CD4-positive, alpha-beta T cell (primary cell): Measurements from ENCODE around the gene SLC27A2. TPM values are rescaled to one million over a fixed set of nuclear protein-coding genes. Genes with fewer than 3 reads are reported as not detected.

ENCODE experiments used
- ATAC-seq: fragments of 200-7000 bp; cut with Tn5 transposase; one replicate; pipeline ENCODE4 v1.10.0; 2022; ENCODE audit warnings: mild to moderate bottlenecking; ENCODE audit not compliant: poor library complexity
- CTCF ChIA-PET: fragments of 350-600 bp; sonication (Branson Sonifier 250); formaldehyde crosslinking; loops from one replicate; lab custom pipeline; 2021; ENCODE audit warnings: antibody characterized with exemption, inconsistent platforms; lab: Charles Lee
- POLR2A ChIA-PET: fragments of 350-600 bp; sonication (Branson Sonifier 250); formaldehyde crosslinking; loops from one replicate; lab custom pipeline; 2021; ENCODE audit warnings: antibody characterized with exemption, inconsistent platforms; lab: Charles Lee
- DNase-seq, 14 experiments: peaks; one replicate each; pipeline ENCODE4 v3.0.0-alpha.2; 2013 to 2020; ENCODE audit warnings: mixed read lengths in 2 of 14
- H3K27ac ChIP-seq, 2 donors: one replicate each; pipeline versions ENCODE4 v1.5.1 to v1.7.0; 2013; ENCODE audit warnings: low read length in 2 of 2, low read depth in 1 of 2, mild to moderate bottlenecking in 1 of 2
- H3K27me3 ChIP-seq, 2 experiments: 1 replicate in 1 of 2; 2 replicates in 1 of 2; pipeline versions ENCODE4 v1.6.1 to v1.7.0; 2013; ENCODE audit warnings: low read length in 2 of 2, control low read depth in 1 of 2, mild to moderate bottlenecking in 1 of 2, moderate library complexity in 1 of 2; ENCODE audit not compliant: insufficient read depth in 2 of 2, control insufficient read depth in 1 of 2
- H3K36me3 ChIP-seq: one replicate; pipeline ENCODE4 v1.6.1; 2013; ENCODE audit warnings: low read length, control low read depth; ENCODE audit not compliant: insufficient read depth
- H3K4me1 ChIP-seq: one replicate; pipeline ENCODE4 v1.6.1; 2013; ENCODE audit warnings: low read length, control low read depth; ENCODE audit not compliant: insufficient read depth
- H3K4me3 ChIP-seq: one replicate; pipeline ENCODE4 v1.5.1; 2013; ENCODE audit warnings: mild to moderate bottlenecking, low read length, moderate library complexity
- H3K9me3 ChIP-seq, 2 experiments: 1 replicate in 1 of 2; 2 replicates in 1 of 2; pipeline versions ENCODE4 v1.6.1 to v1.7.0; 2013; ENCODE audit warnings: low read length in 2 of 2, mild to moderate bottlenecking in 2 of 2, control low read depth in 1 of 2, moderate library complexity in 1 of 2; ENCODE audit not compliant: control insufficient read depth in 1 of 2, insufficient read depth in 1 of 2
- H3K27ac Mint-ChIP-seq: one replicate; pipeline ENCODE4 v1.8.0; 2020; ENCODE audit warnings: mixed read lengths
- H3K27me3 Mint-ChIP-seq: one replicate; pipeline ENCODE4 v1.8.0; 2021; ENCODE audit warnings: mixed read lengths
- H3K36me3 Mint-ChIP-seq: one replicate; pipeline ENCODE4 v1.8.0; 2021; ENCODE audit warnings: low read depth, mixed read lengths
- H3K4me1 Mint-ChIP-seq: one replicate; pipeline ENCODE4 v1.8.0; 2021; ENCODE audit warnings: low read depth, mixed read lengths
- H3K4me3 Mint-ChIP-seq: one replicate; pipeline ENCODE4 v1.8.0; 2020; ENCODE audit warnings: mild to moderate bottlenecking, mixed read lengths
- H3K9me3 Mint-ChIP-seq: one replicate; pipeline ENCODE4 v1.8.0; 2020; ENCODE audit warnings: mixed read lengths
- intact Hi-C, 2 experiments: fragments of 100-400 bp; cut with DNase I in 1 of 2; cut with micrococcal nuclease in 1 of 2; formaldehyde crosslinking; loops; one replicate each; pipeline versions ENCODE4 v1.15.1 to v1.9.0; 2023 to 2025; cut with DNase I, micrococcal nuclease
- total RNA-seq, 174 experiments: library from RNA in 2 of 174; stranded (reverse) in 2 of 174; gene quantifications; one replicate each; pipeline ENCODE4 v1.2.3 and lab custom pipeline; 2021 to 2026
- TF ChIP-seq, protein P1 (sequence below): fragments of 200-600 bp; IDR thresholded peaks from one replicate; pipeline ENCODE4 v1.8.0; 2022; ENCODE audit warnings: antibody characterized with exemption, mild to moderate bottlenecking

SLC27A2 gene
- total RNA-seq, 2 experiments from 2014 or later, result 0.22 to 0.31 TPM

DNA sequence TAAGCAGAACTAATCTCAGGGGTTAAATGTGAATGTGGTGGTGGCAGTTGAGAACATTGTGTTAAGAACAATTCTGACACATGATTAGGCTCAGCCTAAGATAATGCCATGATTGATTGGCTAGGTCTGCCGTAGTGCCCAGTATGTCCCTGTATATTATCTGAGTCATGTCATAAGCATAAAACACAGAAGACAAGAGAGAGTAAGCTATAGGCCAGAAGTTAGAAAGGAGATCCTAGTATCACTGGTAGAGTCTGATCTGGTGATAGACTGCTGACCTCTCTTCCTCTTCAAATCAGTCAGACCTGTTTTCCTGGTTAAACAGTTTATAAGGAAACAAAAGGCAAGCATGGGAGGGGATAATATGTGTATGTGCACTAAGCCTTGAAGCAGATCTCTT is 32.9 kb upstream of the SLC27A2 start:
- no peaks in the 10 kb centered on the region for H3K36me3 Mint-ChIP-seq
- no peaks in the 10 kb centered on the region for H3K27me3 Mint-ChIP-seq
- H3K27ac ChIP-seq, result no peak overlapping the region
- H3K4me1 ChIP-seq, result no peaks in the 10 kb centered on the region
- H3K4me3 Mint-ChIP-seq, result no peak overlapping the region
- TF ChIP-seq, protein P1, sequence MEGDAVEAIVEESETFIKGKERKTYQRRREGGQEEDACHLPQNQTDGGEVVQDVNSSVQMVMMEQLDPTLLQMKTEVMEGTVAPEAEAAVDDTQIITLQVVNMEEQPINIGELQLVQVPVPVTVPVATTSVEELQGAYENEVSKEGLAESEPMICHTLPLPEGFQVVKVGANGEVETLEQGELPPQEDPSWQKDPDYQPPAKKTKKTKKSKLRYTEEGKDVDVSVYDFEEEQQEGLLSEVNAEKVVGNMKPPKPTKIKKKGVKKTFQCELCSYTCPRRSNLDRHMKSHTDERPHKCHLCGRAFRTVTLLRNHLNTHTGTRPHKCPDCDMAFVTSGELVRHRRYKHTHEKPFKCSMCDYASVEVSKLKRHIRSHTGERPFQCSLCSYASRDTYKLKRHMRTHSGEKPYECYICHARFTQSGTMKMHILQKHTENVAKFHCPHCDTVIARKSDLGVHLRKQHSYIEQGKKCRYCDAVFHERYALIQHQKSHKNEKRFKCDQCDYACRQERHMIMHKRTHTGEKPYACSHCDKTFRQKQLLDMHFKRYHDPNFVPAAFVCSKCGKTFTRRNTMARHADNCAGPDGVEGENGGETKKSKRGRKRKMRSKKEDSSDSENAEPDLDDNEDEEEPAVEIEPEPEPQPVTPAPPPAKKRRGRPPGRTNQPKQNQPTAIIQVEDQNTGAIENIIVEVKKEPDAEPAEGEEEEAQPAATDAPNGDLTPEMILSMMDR, result no peak
- H3K36me3 ChIP-seq, result no peaks in the 10 kb centered on the region
- ChIA-PET POLR2A (no interaction called here), CTCF (no interaction called here)
- intact Hi-C loops, result loop anchor here (10.0 kb wide), 2 partner anchors 724 to 1004 kb away; partner anchors contain the start of gene FGF7 (in 1 of the 2)
- DNase-seq (no peak), ATAC-seq (no peak)
- peaks cover 0 to 3% of the 10 kb centered on the region in 2 experiments for H3K9me3 ChIP-seq
- H3K9me3 Mint-ChIP-seq, result peaks cover 2% of the 10 kb centered on the region
- H3K4me3 ChIP-seq, result no peak overlapping the region
- peaks cover 0 to 5% of the 10 kb centered on the region in 2 experiments for H3K27me3 ChIP-seq
- H3K4me1 Mint-ChIP-seq, result no peaks in the 10 kb centered on the region
- no peak overlapping the region for H3K27ac Mint-ChIP-seq

DNA sequence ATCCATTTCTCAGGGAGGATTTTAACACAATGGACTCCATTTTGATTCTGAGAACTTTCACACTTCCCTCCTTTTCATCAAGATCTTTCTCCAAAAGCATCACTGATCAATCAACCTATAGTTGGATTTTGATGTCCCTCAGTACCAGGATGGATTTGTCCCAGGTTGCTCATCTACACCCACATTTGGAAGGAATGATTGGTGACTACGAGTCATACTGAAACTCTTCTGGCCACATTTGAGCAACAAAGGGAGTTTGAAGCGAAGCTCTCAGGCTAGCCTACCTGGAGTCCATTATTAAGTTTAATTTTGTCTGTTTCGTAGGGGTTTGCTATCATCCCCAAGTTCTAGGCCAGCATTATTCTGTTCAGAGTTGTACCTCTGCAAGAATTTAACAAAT is 31.6 kb upstream of the SLC27A2 start:
- peaks cover 2% of the 10 kb centered on the region for H3K9me3 Mint-ChIP-seq
- H3K36me3 Mint-ChIP-seq, result no peaks in the 10 kb centered on the region
- H3K4me1 Mint-ChIP-seq, result no peaks in the 10 kb centered on the region
- Histone ChIP-seq H3K36me3 (no peaks in the 10 kb centered on the region), H3K27me3 (peaks cover 0 to 5% of the 10 kb centered on the region in 2 experiments), H3K9me3 (peaks cover 0 to 3% of the 10 kb centered on the region in 2 experiments), H3K27ac (no peak overlapping the region), H3K4me3 (no peak overlapping the region), H3K4me1 (no peaks in the 10 kb centered on the region)
- POLR2A ChIA-PET, result no interaction called here
- TF ChIP-seq, protein P1, result no peak
- no peaks in the 10 kb centered on the region for H3K27me3 Mint-ChIP-seq
- no peak overlapping the region for H3K27ac Mint-ChIP-seq
- intact Hi-C loops, result no loop called here
- no peak overlapping the region for H3K4me3 Mint-ChIP-seq
- CTCF ChIA-PET, result no interaction called here
- ATAC-seq (no peak), DNase-seq (no peak)

DNA sequence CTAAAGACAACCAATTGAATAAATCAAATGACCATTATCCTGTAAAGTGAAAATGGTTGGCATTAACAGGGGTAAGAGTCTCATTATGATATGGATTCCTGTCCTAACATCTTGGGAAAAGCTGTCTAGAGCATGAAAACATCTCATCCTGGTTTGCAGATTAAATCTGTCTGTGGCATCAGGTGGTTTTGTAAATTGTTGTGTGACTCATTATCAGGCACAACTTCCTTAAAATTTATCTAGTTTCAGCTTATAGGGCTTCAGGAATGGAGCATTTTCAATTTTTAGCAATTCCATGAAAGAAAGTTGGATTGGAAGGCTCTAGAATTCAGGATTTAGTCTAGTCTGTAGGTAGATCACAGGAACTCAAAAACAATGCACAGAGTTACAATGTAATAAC is 31.1 kb upstream of the SLC27A2 start:
- H3K4me1 ChIP-seq, result no peaks in the 10 kb centered on the region
- H3K27ac Mint-ChIP-seq, result no peak overlapping the region
- CTCF ChIA-PET, result interaction anchor here (0.6 kb wide), 1 partner anchor 51 kb away, joined by 3 read pairs; no protein-coding TSS in a partner anchor
- no peak overlapping the region for H3K4me3 Mint-ChIP-seq
- H3K27me3 Mint-ChIP-seq, result no peaks in the 10 kb centered on the region
- H3K36me3 ChIP-seq, result no peaks in the 10 kb centered on the region
- H3K27ac ChIP-seq, result no peak overlapping the region
- H3K36me3 Mint-ChIP-seq, result no peaks in the 10 kb centered on the region
- H3K9me3 ChIP-seq, result peaks cover 0 to 3% of the 10 kb centered on the region in 2 experiments
- no peak overlapping the region for H3K4me3 ChIP-seq
- POLR2A ChIA-PET, result no interaction called here
- DNase-seq (no peak), ATAC-seq (no peak)
- no peaks in the 10 kb centered on the region for H3K4me1 Mint-ChIP-seq
- intact Hi-C loops, result no loop called here
- peaks cover 0 to 5% of the 10 kb centered on the region in 2 experiments for H3K27me3 ChIP-seq
- H3K9me3 Mint-ChIP-seq, result peaks cover 2% of the 10 kb centered on the region
- TF ChIP-seq, protein P1, result no peak
